HG03159 (cell line): ENCODE results near the gene AKT1S1.

Source experiments
- ATAC-seq: cut with Tn5 transposase; IDR thresholded peaks from one replicate; pipeline ENCODE4 v1.9.1; 2021; ENCODE audit warnings: mild to moderate bottlenecking, moderate library complexity; ENCODE audit not compliant: unreplicated experiment

AKT1S1 gene

GRCh38 chr19:49870309-49870901 lies 6.8 kb downstream of the AKT1S1 start:
- no peak for ATAC-seq

GRCh38 chr19:49869484-49870308 lies 7.5 kb downstream of the AKT1S1 start:
- ATAC-seq: peak; percentile 66

GRCh38 chr19:49869009-49869483 lies 8.1 kb downstream of the AKT1S1 start:
- ATAC-seq: no peak

DNA sequence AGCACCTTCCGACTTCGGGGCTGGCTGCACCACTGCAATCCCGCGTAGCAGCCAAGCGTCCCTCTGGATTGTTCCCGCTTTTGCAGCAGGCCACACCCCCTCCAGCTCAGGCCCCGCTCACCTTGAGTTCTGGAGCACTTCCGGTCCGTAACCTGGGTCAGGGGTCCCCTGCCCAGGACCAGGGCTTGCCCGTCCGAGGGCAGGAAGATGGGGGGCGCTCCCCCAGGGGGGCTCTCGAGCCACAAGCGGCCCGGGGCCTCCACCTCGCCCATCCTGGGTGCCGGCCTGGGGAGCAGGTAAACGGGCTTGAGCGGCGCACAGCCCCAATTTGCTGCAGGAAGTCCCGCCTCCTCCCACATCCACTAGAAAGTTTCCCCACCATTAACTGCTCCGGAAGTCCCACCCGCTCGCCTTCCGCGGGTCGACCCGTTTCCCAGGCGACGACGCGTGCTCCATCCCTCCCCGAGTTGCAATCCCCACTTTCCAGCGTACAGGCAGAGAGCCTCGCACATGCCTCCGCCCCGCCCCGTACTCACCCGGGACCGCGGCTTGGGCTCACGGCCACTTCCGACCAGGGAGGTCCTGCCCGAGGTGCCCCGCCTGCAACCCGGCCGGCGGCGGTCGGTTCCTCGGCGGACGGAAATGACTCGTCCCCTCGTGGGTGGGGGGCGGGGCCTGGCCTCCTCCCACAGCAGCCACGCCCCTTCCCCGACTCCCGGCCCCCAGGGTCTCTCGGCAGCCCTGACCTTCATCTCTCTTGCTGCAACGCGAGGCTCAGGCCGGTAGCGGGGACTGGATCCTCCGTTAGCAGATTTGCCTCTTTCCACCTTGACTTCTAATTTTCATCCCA lies 10.0 kb downstream of the AKT1S1 start, which contains the start of gene PNKP:
Gene PNKP, minus strand, starts transcription at position 644 of the 850 bp plus-strand sequence. Its CDS starts 372 bp downstream, at position 272.
- ATAC-seq: peak; percentile 42

GRCh38 chr19:49864890-49865289 lies 12.3 kb downstream of the AKT1S1 start:
- ATAC-seq: no peak

DNA sequence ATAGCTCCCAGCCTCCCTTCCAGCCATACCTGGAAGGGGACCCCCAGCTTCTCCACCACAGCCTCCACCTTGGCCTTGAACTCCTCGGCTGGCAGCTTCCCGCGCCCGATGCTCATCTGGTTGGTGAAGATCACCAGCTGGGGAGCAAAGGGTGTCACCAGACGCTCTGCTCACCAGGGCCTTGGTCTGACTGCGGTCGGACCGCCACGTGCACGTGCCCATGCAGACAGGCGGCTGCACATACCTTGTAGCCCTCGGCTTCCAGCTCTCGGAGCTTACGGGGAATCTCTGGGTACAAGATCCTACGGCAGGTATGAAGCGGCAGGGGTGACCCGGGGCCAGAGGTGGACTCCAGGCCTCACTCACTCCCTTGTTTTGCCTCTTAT lies 13.2 kb downstream of the AKT1S1 start:
- no peak for ATAC-seq

DNA sequence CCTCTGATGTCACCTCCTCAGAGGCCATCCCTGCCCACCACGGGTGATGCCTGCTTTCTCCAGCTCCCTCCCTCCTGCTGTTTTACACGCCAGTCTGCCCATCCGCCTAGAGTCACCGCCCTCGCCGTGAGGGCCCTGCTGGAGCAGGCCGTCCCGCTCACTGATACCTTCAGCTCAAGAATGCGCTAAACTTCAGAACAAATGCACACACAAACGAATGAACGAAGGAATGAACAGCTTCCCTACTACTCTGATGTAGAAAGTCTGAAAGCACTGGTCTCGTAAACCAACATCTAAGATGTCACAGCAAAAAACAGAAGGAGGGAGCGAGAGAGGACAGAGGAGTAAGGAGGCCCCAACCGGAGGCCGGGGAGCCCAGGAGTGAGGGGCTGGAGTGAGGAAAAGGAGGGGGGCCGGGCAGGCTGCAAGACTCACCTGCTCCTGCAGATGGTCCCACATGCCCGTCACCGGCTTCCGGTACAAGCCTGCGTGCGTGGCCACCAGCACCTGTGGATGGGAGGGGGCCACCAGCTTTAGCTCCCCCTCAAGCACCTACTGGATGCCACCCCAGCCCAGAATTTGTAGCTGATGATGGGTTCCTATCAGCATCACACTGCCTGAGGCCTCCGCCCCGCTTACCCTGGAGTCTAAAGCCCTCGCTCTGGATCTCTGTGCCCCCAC lies 13.8 kb downstream of the AKT1S1 start:
- ATAC-seq: no peak

DNA sequence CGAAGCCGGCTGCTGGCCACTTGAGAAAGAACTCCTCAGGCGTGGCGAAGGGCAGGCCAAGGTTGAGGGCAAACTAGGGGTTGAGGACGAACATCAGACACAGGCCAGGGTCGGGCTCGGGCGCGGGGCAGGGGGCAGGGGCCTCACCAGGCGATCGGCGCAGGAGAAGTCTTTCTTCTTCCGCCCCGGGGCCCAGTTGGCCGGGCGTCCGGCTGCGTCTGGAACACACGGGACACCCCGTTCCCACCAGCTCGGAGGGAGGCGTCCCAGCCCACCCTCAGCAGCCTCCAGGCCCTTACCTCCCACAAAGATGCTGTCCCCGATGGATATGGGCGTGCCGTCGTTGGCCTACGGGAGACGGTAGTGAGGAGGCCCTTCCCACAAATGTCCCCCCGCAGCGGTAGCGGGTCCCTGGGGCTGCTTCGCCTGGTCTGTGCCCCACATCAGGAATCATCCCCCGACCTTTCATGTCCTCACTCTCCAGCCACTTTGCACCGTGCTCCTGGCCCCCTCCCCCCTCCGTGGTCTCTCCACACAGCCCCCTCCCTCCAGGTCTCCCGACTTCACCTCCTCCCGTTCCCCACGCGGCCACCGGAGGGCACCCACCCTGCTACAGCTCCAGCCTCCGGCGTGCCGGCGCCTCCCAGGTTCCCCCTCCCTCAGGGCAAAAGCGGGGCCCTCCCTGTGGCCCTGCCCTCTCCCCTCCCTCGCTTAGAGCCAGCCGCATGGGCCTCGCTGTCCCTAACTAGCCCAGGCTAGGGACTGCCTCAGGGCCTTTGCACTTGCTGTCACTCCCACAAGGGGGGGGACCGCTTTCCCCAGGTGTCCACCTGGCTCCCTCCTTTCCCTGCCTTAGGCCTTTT lies 14.5 kb downstream of the AKT1S1 start:
- no peak for ATAC-seq

GRCh38 chr19:49861541-49862378 lies 15.4 kb downstream of the AKT1S1 start:
- no peak for ATAC-seq

GRCh38 chr19:49861107-49861506 lies 16.0 kb downstream of the AKT1S1 start:
- ATAC-seq: no peak

- ATAC-seq: no peak
These were observed 16.6 kb downstream of the AKT1S1 start for GRCh38 chr19:49860336-49861102.

- no peak for ATAC-seq
These were observed 17.3 kb downstream of the AKT1S1 start for GRCh38 chr19:49859682-49860335.

DNA sequence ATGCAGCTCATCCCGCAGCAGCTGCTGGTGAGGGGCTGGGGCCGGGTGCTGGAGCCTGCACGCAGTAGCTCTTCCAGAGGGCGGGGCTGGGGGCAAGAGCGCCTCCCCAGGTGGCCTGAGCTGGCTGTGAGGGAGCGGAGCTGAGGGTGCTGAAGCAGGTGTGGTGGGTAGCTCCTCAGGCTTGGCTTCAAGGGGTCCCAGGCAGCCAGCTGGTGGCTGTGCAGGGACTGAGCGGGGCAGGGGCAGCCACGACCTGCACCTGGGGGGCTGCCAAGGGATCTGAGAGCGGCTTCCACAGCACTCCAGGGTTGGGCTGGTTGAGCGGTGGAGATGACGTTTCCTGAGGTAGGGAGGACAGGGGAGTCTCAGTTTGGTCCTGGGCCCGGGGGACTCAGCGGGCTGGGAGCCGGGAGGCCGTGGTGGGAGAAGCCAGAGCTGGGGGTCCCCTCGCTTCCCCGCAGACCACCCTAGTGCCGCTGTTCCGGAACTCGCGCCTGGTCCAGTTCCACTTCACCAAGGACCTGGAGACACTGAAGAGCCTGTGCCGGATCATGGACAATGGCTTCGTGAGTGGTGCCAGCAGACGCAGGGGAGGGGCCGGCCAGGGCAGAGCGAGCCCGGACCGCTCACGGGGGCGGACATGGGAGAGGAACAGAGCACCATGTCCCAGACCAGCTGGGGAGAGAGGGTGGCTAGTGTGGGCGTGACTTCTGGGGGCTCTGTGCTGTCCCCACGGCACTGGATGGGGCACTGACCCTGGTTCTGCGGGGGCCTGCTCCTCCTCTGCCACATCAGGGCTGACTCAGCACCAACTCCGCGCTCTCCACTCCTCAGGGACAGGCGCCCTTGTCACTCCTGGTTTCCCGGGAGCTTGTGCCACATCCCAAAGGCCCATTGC lies 18.8 kb downstream of the AKT1S1 start:
- no peak for ATAC-seq

DNA sequence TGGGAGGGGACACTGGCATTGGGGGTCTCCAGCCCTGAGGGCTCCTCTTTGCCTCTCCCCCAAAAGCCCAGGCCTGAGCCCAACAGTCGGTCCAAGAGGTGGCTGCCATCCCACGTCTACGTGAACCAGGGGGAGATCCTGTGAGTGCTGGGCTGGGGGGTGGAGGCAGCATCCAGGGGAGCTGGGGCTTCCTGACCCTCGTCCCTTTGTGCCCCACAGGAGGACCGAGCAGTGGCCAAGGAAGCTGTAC lies 19.4 kb downstream of the AKT1S1 start:
- ATAC-seq: no peak

- ATAC-seq: no peak
These were observed 19.9 kb downstream of the AKT1S1 start for GRCh38 chr19:49857061-49857837.

GRCh38 chr19:49856574-49857021 lies 20.6 kb downstream of the AKT1S1 start:
- ATAC-seq: no peak
